Eye (tissue), 1 donor: Measurements from ENCODE around the gene ANAPC1.
"Not testable (repeated sequence)": the region's sequence is repeated elsewhere in the genome, so short reads cannot be mapped to it uniquely, and the experiment has no call there.

Experiments
- DNase-seq: peaks from one replicate; pipeline ENCODE4 v3.0.0-alpha.2; 2015

ANAPC1 gene

GRCh38 chr2:111725742-111726141 is 158.3 kb downstream of the ANAPC1 start:
- DNase-seq, result not testable (repeated sequence)

DNA sequence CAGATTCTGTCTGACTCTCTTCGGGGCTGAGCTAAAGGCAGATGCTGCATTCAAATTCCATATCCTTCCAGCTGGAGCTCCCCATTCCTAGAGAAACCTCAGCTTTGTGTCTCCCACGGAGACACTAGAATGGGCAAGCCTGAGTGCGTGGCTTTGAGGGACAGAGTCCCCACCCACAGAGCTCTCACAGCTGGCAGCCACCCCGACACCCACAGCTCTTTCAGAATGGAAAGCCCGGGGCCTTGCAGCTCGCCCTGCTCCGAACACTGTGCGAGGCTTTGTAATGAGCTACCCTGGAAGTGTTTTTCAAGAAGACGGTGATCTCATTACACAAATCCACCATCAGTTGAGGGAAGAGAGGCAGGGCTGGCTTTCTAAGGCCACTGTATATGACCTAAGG is 164.4 kb downstream of the ANAPC1 start:
- DNase-seq, result not testable (repeated sequence)
